Activated CD8-positive, alpha-beta T cell treated with anti-CD3 and anti-CD28 coated beads for 36 hours (primary cell): Measurements from ENCODE around the gene IL23R. TPM values are rescaled to one million over a fixed set of nuclear protein-coding genes. Genes with fewer than 3 reads are reported as not detected.

Source experiments
- ATAC-seq: fragments of 200-7000 bp; cut with Tn5 transposase; one replicate; pipeline ENCODE4 v1.10.0; 2021; ENCODE audit warnings: mild to moderate bottlenecking, moderate library complexity
- CTCF ChIA-PET: fragments of 350-600 bp; sonication (Branson Sonifier 250); formaldehyde crosslinking; loops from one replicate; lab custom pipeline; 2021; ENCODE audit warnings: antibody characterized with exemption; lab: Charles Lee
- POLR2A ChIA-PET: fragments of 350-600 bp; sonication (Branson Sonifier 250); formaldehyde crosslinking; loops from one replicate; lab custom pipeline; 2021; ENCODE audit warnings: antibody characterized with exemption; lab: Charles Lee
- DNase-seq: peaks from one replicate; pipeline ENCODE4 v3.0.0-alpha.2; 2020
- H3K27ac Mint-ChIP-seq: one replicate; pipeline ENCODE4 v1.8.0; 2021; ENCODE audit warnings: mild to moderate bottlenecking, mixed read lengths
- H3K27me3 Mint-ChIP-seq: one replicate; pipeline ENCODE4 v1.8.0; 2021; ENCODE audit warnings: mixed read lengths
- H3K36me3 Mint-ChIP-seq: one replicate; pipeline ENCODE4 v1.8.0; 2021; ENCODE audit warnings: low read depth, mixed read lengths
- H3K4me1 Mint-ChIP-seq: one replicate; pipeline ENCODE4 v1.8.0; 2021; ENCODE audit warnings: low read depth, mixed read lengths
- H3K4me3 Mint-ChIP-seq: one replicate; pipeline ENCODE4 v1.8.0; 2021; ENCODE audit warnings: mild to moderate bottlenecking, moderate library complexity, mixed read lengths
- H3K9me3 Mint-ChIP-seq: one replicate; pipeline ENCODE4 v1.8.0; 2021; ENCODE audit warnings: mixed read lengths
- intact Hi-C: fragments of 100-400 bp; cut with micrococcal nuclease; formaldehyde crosslinking; loops from one replicate; pipeline ENCODE4 v1.10.0; 2022
- total RNA-seq, 2 experiments: library from RNA; stranded (reverse); gene quantifications; one replicate each; pipeline ENCODE4 v1.2.3, GENCODE V29; 2021
- TF ChIP-seq, protein P1 (sequence below): fragments of 200-600 bp; IDR thresholded peaks from one replicate; pipeline ENCODE4 v1.8.0; 2022; ENCODE audit warnings: antibody characterized with exemption, mild to moderate bottlenecking

The IL23R gene
- total RNA-seq, 2 experiments from 2014 or later: 1.0 to 1.2 TPM

DNA sequence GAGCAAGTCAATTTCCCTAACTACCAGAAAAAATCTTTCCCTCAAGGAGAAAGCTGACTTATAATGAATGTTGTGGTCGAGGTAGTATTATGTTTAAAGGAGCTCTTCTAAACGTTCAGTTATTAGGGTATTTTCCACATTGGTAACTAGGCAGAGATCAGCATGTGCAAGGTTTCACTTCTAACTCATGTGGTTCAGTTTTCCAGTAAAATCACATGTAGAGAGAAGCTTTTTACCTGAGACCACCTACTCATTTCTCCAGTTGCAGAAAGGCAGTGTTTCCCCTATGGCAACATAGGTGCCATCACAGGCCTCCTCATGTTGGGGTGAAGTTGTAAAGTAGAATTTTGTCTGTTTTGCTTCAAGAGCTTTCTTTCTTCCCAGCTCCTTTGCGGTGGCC is 23.7 kb downstream of the IL23R start:
- H3K4me3 Mint-ChIP-seq: no peak overlapping the region
- TF ChIP-seq, protein P1, sequence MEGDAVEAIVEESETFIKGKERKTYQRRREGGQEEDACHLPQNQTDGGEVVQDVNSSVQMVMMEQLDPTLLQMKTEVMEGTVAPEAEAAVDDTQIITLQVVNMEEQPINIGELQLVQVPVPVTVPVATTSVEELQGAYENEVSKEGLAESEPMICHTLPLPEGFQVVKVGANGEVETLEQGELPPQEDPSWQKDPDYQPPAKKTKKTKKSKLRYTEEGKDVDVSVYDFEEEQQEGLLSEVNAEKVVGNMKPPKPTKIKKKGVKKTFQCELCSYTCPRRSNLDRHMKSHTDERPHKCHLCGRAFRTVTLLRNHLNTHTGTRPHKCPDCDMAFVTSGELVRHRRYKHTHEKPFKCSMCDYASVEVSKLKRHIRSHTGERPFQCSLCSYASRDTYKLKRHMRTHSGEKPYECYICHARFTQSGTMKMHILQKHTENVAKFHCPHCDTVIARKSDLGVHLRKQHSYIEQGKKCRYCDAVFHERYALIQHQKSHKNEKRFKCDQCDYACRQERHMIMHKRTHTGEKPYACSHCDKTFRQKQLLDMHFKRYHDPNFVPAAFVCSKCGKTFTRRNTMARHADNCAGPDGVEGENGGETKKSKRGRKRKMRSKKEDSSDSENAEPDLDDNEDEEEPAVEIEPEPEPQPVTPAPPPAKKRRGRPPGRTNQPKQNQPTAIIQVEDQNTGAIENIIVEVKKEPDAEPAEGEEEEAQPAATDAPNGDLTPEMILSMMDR: no peak
- peak; percentile 35 for ATAC-seq
- peak; percentile 28 for DNase-seq
- peak overlapping the region; percentile 76 for H3K27ac Mint-ChIP-seq
- ChIA-PET POLR2A (interaction anchor here (0.6 to 3.0 kb wide), 9 partner anchors 15 to 186 kb away, joined by 3 to 11 read pairs (median 4); partner anchors contain the start of genes IL23R and SLC35D1), CTCF (interaction anchor here (0.8 to 3.8 kb wide), 8 partner anchors 14 to 97 kb away, joined by 3 to 35 read pairs (median 6); no protein-coding TSS in a partner anchor)
- H3K27me3 Mint-ChIP-seq: no peaks in the 10 kb centered on the region
- peaks cover 8% of the 10 kb centered on the region for H3K4me1 Mint-ChIP-seq
- intact Hi-C loops: loop anchor here (5.0 kb wide), 1 partner anchor 33 kb away; no protein-coding TSS in a partner anchor
- no peaks in the 10 kb centered on the region for H3K9me3 Mint-ChIP-seq
- H3K36me3 Mint-ChIP-seq: no peaks in the 10 kb centered on the region

DNA sequence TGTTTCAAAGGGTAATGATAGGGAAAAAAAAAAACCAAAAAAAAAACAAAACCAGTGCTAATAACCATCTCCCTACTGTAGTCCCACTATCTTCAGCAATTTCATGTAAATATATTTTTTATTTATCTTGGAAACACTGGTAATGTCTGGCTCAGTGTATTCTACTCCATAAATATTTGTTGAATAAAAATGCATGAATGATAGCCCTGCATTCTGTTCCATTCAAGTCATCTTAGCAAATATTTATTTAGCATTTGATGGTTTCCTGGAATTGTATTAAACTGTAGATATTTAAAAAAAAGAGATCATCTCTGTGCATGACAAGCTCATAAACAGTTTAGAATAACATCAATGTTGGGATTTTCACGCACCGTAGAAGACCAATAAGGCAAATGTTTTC is 24.2 kb downstream of the IL23R start:
- Mint-ChIP-seq H3K27ac (peak overlapping the region; percentile 76), H3K27me3 (no peaks in the 10 kb centered on the region), H3K4me1 (peaks cover 11% of the 10 kb centered on the region), H3K36me3 (no peaks in the 10 kb centered on the region), H3K4me3 (no peak overlapping the region), H3K9me3 (no peaks in the 10 kb centered on the region)
- CTCF ChIA-PET: interaction anchor here (1.1 to 3.8 kb wide), 8 partner anchors 14 to 195 kb away, joined by 3 to 35 read pairs (median 5); no protein-coding TSS in a partner anchor
- TF ChIP-seq, protein P1: no peak
- intact Hi-C loops: loop anchor here (5.0 kb wide), 1 partner anchor 33 kb away; no protein-coding TSS in a partner anchor
- POLR2A ChIA-PET: interaction anchor here (0.6 to 3.0 kb wide), 9 partner anchors 15 to 149 kb away, joined by 3 to 11 read pairs (median 4); partner anchors contain the start of genes IL23R and SLC35D1
- DNase-seq: no peak
- no peak for ATAC-seq

DNA sequence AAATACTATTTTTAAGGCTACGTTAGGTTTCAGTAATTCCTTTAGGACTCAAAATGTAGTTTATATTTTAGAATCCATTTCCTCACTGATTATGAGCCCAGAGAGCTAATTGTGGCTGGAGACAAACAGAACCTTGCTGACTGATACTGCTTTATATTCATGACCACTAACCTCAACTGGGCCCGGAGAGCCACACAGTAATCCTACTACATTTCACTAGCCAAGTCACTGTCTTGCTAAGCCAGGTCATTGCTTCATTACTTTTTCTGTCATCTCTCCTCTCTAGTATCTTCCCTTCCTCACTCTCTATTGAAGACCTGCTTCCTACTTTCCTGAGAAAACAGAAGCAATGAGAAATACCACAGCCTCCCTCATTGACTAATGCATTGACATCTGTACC is 24.7 kb downstream of the IL23R start:
- DNase-seq (peak; percentile 47), ATAC-seq (peak; percentile 11)
- no peak overlapping the region for H3K27ac Mint-ChIP-seq
- H3K27me3 Mint-ChIP-seq: no peaks in the 10 kb centered on the region
- no peak overlapping the region for H3K4me3 Mint-ChIP-seq
- ChIA-PET CTCF (interaction anchor here (1.1 to 3.8 kb wide), 7 partner anchors 19 to 196 kb away, joined by 3 to 35 read pairs (median 4); no protein-coding TSS in a partner anchor), POLR2A (interaction anchor here (1.5 to 3.0 kb wide), 3 partner anchors 16 to 28 kb away, joined by 3 to 11 read pairs (median 6); no protein-coding TSS in a partner anchor)
- intact Hi-C loops: loop anchor here (5.0 kb wide), 1 partner anchor 34 kb away; no protein-coding TSS in a partner anchor
- TF ChIP-seq, protein P1: no peak
- H3K36me3 Mint-ChIP-seq: no peaks in the 10 kb centered on the region
- H3K9me3 Mint-ChIP-seq: no peaks in the 10 kb centered on the region
- H3K4me1 Mint-ChIP-seq: peaks cover 13% of the 10 kb centered on the region

DNA sequence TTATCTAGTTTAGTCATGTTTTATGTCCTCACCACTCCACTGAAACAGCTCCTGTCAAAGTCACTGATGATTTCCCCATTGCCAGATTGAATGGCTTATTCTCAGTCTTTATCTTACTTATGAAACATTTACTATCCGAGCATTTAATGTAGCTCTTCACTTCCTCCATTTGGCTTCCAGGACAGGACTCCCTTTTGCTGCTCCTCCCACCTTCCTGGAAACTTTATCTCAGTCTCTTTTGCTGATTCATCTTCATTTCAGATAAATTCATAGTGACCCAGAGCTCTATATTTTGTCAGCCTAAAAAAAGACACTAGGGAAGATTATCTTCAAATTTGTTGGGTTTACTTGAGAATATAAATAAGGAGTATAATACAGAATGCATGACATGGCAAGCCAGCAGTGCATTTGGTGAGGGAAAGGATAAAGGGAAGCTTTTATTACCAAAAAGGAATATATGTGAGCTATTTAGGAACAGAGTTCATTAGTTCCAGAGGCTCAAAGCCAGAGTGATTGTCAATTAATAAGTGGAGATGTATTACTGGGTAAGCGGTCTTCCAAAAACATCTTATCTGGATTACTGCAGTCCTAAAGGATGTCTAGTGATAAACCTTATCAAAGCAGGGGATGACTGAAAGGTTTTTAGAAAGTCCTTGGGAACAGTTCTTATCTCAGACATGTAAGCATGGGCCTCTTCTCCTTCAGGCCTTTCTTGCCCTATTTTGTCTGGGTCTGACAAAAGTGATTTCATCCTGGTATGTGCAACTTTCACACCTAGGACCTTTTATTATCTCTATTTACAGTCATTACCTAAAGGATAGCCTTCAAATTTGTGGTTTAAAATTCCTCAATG is 25.6 kb downstream of the IL23R start:
- POLR2A ChIA-PET: interaction anchor here (1.5 to 3.0 kb wide), 3 partner anchors 17 to 29 kb away, joined by 3 to 11 read pairs (median 6); no protein-coding TSS in a partner anchor
- intact Hi-C loops: loop anchor here (5.0 kb wide), 1 partner anchor 35 kb away; no protein-coding TSS in a partner anchor
- TF ChIP-seq, protein P1: no peak
- CTCF ChIA-PET: interaction anchor here (1.0 to 3.8 kb wide), 6 partner anchors 18 to 196 kb away, joined by 3 to 35 read pairs (median 4); partner anchors contain the start of gene IL23R
- H3K27me3 Mint-ChIP-seq: no peaks in the 10 kb centered on the region
- no peaks in the 10 kb centered on the region for H3K9me3 Mint-ChIP-seq
- ATAC-seq: no peak
- DNase-seq: no peak
- no peaks in the 10 kb centered on the region for H3K36me3 Mint-ChIP-seq
- no peak overlapping the region for H3K4me3 Mint-ChIP-seq
- no peak overlapping the region for H3K27ac Mint-ChIP-seq
- peaks cover 15% of the 10 kb centered on the region for H3K4me1 Mint-ChIP-seq
